NK-92 treated with Interleukin-12 subunit alpha and Interleukin-12 subunit beta, amount 100 ng/mL, for 24 hours (cell line): Measurements from ENCODE around the gene SEC14L6.

Experiments
- DNase-seq: peaks from one replicate; lab custom pipeline; 2025; lab: John Stamatoyannopoulos, UW

The SEC14L6 gene

DNA sequence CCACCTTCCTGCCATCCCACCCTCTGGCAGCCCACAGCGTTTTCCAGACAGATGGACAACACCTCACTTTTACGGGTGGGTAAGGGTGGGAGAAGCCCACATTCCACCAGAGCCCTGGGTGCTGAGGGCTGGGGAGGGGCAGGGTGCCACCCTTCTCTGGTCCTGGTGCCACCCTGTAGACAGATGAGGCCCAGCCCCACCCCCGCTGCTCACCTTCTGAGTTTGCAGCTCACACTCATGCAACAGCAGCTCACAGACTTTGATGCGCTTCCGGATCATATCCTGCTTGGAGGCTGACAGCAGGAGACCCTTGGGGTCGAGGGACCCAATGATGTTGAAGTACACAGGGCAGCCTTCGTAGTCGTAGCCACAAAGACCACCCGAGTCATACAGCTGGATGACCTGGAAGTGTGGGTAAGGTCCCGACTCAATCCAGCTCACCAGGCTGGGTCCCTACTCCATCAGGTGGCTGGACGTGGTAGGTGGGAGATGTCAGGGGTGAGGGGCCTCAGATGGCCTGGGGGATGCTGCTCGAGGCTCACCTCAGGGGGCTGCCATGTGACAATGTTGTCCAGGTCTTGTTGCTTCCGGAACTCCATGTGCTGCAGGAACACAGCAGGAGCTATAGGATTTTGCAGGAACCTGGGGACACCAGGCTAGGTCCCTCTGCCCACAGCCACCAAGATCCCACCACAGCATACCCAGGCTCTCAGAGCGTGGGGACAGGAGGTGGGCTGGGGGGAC, 51.3 kb downstream of the SEC14L6 start:
- DNase-seq = no peak

GRCh38 chr22:30492144-30492543, 54.4 kb downstream of the SEC14L6 start:
- DNase-seq = no peak

- DNase-seq = no peak
Observed at GRCh38 chr22:30491381-30491780, 55.2 kb downstream of the SEC14L6 start.

- DNase-seq = no peak
Observed at GRCh38 chr22:30490399-30490798, 56.1 kb downstream of the SEC14L6 start.

- no peak for DNase-seq
Observed at GRCh38 chr22:30488121-30488520, 58.4 kb downstream of the SEC14L6 start.

DNA sequence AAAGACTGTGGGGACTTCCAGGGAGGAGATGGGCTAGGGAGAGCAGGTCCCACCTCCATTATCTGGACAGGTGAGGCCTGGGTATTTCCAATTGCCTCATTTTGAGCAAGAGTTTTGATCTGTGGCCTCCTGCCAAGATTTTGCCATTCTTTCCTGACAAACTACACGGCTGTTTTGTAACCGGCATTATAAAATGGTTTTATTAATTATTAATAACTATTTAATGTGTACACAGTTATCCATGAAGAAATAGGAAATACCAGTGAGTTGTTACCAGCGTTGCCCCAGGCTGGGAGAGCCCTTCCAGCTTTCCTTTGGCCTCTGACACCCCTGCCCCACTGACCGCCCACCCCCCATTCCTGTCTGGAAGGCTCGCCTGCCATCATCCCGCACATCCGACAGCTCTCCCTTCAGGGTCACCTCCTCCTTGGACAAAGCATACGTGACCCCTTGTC, 59.9 kb downstream of the SEC14L6 start:
- no peak for DNase-seq

- DNase-seq = no peak
Observed at GRCh38 chr22:30486118-30486517, 60.4 kb downstream of the SEC14L6 start.

- peak; percentile 29 for DNase-seq
Observed at GRCh38 chr22:30485362-30485988, 61.1 kb downstream of the SEC14L6 start.

DNA sequence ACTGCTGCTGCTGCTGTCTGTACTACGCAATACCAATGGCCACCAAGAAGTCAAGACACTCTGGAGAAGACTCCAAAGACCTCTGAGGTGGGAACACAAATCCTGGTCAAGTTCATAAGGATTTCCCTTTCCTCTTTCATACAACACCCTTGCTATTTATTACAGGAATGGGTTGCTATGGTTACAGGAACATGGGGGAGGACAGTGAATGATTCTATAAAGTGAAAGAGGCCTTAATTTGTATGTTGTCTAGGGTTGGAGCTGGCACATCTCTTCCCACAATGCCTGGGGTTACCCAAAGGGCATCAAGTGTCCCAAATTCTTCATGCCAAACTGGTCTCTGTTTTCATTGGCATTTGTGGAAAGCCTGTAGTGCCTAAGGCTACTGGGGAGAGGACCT, 63.4 kb downstream of the SEC14L6 start:
- no peak for DNase-seq

DNA sequence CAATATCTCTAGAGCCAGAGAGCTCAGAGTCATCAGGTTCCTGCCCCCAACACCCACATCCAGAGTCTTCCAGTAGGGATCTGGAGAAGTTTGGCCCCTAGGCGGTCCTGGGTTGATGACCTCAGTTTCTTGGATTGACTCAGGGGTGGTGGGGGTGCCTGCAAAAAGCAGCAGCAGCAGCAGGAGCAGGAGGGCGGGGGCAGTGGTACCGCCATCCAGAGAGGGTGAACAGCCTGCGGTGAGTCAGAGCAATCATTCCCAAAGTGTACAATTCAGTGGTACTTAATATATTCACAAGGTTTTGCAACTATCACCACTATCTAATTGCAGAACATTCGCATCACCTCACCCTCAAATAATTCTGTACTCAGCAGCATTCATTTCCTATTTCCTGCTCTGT, 64.8 kb downstream of the SEC14L6 start:
- no peak for DNase-seq

DNA sequence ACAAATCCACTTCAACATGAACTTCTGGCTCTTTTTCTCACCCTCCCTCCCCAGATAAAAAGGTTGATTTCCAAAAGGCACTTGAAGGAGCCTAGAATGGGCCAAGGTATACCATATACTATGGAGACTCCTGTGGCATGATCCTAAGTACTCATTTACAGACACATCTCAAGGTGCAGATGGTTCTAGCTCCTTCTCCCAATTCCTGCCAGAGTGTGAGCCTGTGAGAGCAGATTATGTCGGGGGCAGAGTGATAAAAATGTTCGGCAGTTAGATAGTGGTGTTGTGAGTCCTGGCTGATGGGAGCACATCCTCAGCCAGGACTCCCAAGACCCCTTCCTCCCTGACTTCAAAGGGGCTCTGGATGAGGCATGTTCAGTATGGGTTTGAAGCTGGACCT, 66.6 kb downstream of the SEC14L6 start:
- no peak for DNase-seq

GRCh38 chr22:30474683-30475424, 71.7 kb downstream of the SEC14L6 start:
- no peak for DNase-seq

DNA sequence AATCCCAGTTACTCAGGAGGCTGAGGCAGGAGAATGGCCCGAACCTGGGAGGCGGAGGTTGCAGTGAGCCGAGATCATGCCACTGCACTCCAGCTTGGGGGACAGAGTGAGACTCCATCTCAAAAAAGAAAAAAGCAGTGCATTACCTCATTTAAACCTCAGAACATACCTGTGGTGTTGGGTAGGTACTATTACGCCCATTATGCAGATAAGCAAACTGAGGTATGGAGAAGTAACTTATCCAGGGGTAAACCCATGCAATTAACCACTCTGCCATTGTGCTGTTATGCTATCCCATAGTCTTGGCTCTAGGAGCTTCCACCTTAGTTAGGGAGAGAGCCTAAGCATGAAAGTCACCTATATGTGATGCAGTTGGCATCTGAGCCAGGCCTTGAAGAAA, 72.4 kb downstream of the SEC14L6 start:
- no peak for DNase-seq

DNA sequence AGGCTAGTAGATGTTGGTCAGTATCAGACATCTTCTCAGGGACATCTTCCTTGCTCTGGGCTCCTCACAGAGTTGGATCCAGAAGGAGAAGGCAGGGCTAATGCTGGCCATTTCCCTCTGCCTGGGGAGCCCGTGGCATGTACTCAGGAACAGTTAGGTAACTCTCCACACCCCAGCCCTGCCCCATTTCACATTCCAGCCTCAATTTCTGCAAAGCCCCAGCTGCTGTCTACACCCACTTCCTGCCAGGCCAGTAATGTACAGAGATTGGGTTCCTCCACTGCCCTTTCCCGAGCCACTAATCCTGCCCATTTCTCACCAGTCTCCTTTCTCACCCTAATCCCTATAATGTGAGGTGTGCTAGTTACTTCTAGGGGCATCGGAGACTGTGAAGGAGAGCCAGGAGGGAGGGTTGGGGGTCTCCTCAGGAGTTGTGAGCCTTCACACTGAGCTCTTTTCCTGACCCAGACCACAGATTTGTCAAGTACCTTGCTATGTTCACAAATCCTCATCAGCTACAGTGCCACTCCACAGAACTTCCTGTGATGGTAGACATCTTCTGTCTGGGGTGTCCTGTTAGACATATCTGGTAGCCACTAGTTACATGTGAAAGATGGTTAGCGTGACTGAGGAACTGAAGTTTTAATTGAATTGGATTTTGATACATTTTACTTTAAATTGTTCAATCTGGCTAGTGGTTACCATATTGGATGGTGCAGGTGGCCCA, 73.4 kb downstream of the SEC14L6 start:
- DNase-seq = no peak
